GM23248 (cell line): ENCODE results near the gene HIPK2. TPM values are rescaled to one million over a fixed set of nuclear protein-coding genes. Genes with fewer than 3 reads are reported as not detected.

Experiments used
- DNase-seq: peaks from one replicate; pipeline ENCODE4 v3.0.0-alpha.2; 2015
- H2AFZ ChIP-seq: fragments of 200-600 bp; sonication (generic); 2 replicates; pipeline ENCODE4 v1.6.1; 2016; ENCODE audit warnings: antibody characterized with exemption
- H3F3A ChIP-seq: fragments of 200-600 bp; sonication (generic); 2 replicates; pipeline ENCODE4 v1.6.1; 2016; ENCODE audit warnings: mild to moderate bottlenecking, antibody characterized with exemption, mixed run types; ENCODE audit not compliant: insufficient read depth
- H3K27ac ChIP-seq: fragments of 200-600 bp; sonication (generic); 2 replicates; pipeline ENCODE4 v1.5.1; 2016; ENCODE audit warnings: mild to moderate bottlenecking
- H3K27me3 ChIP-seq: fragments of 200-600 bp; sonication (generic); replicated peaks from 2 replicates; pipeline ENCODE4 v1.6.1; 2016; ENCODE audit warnings: mild to moderate bottlenecking; ENCODE audit not compliant: insufficient read depth
- H3K36me3 ChIP-seq: fragments of 200-600 bp; sonication (generic); 2 replicates; pipeline ENCODE4 v1.6.1; 2016; ENCODE audit warnings: low read depth, mild to moderate bottlenecking
- H3K4me1 ChIP-seq: fragments of 200-600 bp; sonication (generic); 2 replicates; pipeline ENCODE4 v1.6.1; 2016; ENCODE audit warnings: mild to moderate bottlenecking; ENCODE audit not compliant: insufficient read depth
- H3K4me2 ChIP-seq: fragments of 200-600 bp; sonication (generic); one replicate; pipeline ENCODE4 v1.6.1; 2016; ENCODE audit warnings: mild to moderate bottlenecking; ENCODE audit not compliant: unreplicated experiment
- H3K4me3 ChIP-seq: fragments of 200-600 bp; sonication (generic); 2 replicates; pipeline ENCODE4 v1.5.1; 2016; ENCODE audit warnings: mild to moderate bottlenecking
- H3K79me2 ChIP-seq: fragments of 200-600 bp; sonication (generic); 2 replicates; pipeline ENCODE4 v1.6.1; 2016; ENCODE audit warnings: mild to moderate bottlenecking; ENCODE audit not compliant: insufficient read depth
- H3K9ac ChIP-seq: fragments of 200-600 bp; sonication (generic); 2 replicates; pipeline ENCODE4 v1.6.1; 2016; ENCODE audit warnings: mild to moderate bottlenecking
- H3K9me2 ChIP-seq: fragments of 200-600 bp; sonication (generic); 2 replicates; pipeline ENCODE4 v1.6.1; 2016; ENCODE audit warnings: mixed run types, mild to moderate bottlenecking, moderate library complexity; ENCODE audit not compliant: insufficient read depth
- H3K9me3 ChIP-seq: fragments of 200-600 bp; sonication (generic); one replicate; pipeline ENCODE4 v1.6.1; 2017; ENCODE audit warnings: low read depth
- H4K20me1 ChIP-seq: fragments of 200-600 bp; sonication (generic); 2 replicates; pipeline ENCODE4 v1.6.0; 2016; ENCODE audit not compliant: insufficient read depth
- EZH2 ChIP-seq: fragments of 200-600 bp; sonication (generic); IDR thresholded peaks from 2 replicates; pipeline ENCODE4 v1.6.1; 2018; ENCODE audit warnings: antibody characterized with exemption, mild to moderate bottlenecking; ENCODE audit not compliant: insufficient read depth, poor library complexity, severe bottlenecking
- EZH2phosphoT487 ChIP-seq: fragments of 200-600 bp; sonication (generic); IDR thresholded peaks from 2 replicates; pipeline ENCODE4 v1.6.1; 2018; ENCODE audit warnings: antibody characterized with exemption, moderate library complexity, mild to moderate bottlenecking, low read depth; ENCODE audit not compliant: insufficient read depth
- WGBS, 2 experiments: methylation state at CpG; one replicate each; pipeline ENCODE4 v1.1.6; 2015 to 2017; ENCODE audit warnings: low lambda C conversion rate in 2 of 2, low coverage in 1 of 2; ENCODE audit errors: missing lambda C conversion rate in 2 of 2; 5-methylcytosine and 5-hydroxymethylcytosine counted together
- in situ Hi-C: fragments of 300-500 bp; cut with MboI; formaldehyde crosslinking; loops from 2 replicates; pipeline ENCODE4 v1.15.0; 2020
- polyA plus RNA-seq: library from polyadenylated mRNA; unstranded; fragments of >200 nt; fragmentation: Nextera tagmentation; extraction: Ambion mirVana; gene quantifications from 2 replicates; pipeline ENCODE4 v1.2.1, GENCODE V29; 2016
- total RNA-seq: library from RNA; depleted of rRNA; stranded (reverse); fragments of >200 nt; shearing (Covaris generic); gene quantifications from 2 replicates; pipeline ENCODE4 v1.2.3, GENCODE V29; 2014

The HIPK2 gene
- total and polyA plus RNA-seq, 2 experiments from 2014 or later, result 4.7 to 7.9 TPM

DNA sequence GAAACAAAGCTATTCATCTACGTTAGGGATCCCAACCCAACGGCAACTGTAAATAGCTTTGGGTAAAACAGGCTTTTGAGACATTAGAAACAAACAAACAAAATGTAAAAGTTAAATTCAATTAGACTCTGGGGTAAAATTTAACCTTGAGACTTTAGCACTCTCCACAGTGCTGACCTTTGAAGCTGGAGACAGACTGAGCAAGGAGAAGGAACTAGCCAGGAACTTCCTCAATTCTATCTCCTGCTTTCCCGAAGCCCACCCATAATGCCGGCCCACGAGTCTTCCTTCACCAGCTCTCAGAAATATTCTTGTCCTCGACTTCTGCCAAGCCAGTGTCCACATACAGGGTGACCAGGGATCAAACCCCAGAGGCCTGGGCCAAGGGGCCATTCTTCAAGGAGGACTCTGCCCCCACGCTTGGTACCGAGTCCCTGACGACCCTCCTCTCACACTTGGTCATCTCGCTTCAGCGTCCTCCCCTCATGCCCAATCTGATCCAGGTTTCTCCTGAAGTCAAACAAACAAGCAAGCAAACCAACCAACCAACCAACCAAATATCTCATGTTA is 114.1 kb downstream of the HIPK2 start:
- H3K9me2 ChIP-seq, result no peaks in the 10 kb centered on the region
- no peak for DNase-seq
- H3K79me2 ChIP-seq, result peaks cover 95% of the 10 kb centered on the region
- H3K27ac ChIP-seq, result no peak overlapping the region
- H3K4me2 ChIP-seq, result no peak overlapping the region
- H3K9me3 ChIP-seq, result no peaks in the 10 kb centered on the region
- no peak overlapping the region for H3K9ac ChIP-seq
- TF ChIP-seq EZH2 (no peak), EZH2phosphoT487 (no peak)
- no peak overlapping the region for H2AFZ ChIP-seq
- in situ Hi-C loops, result no loop called here
- H3K4me3 ChIP-seq, result no peak overlapping the region
- H3K4me1 ChIP-seq, result peaks cover 5% of the 10 kb centered on the region; the same call in 1 of the 2 replicates
- no peaks in the 10 kb centered on the region for H4K20me1 ChIP-seq
- no peaks in the 10 kb centered on the region for H3F3A ChIP-seq
- no peaks in the 10 kb centered on the region for H3K36me3 ChIP-seq
- WGBS, 2 experiments, result 96% methylated on average over 11 of the region's 11 CpGs
- no peaks in the 10 kb centered on the region for H3K27me3 ChIP-seq

- H3K4me3 ChIP-seq, result no peak overlapping the region
- no peak for DNase-seq
- H3K4me1 ChIP-seq, result no peaks in the 10 kb centered on the region
- no peaks in the 10 kb centered on the region for H3F3A ChIP-seq
- H3K27me3 ChIP-seq, result no peaks in the 10 kb centered on the region
- no peak overlapping the region for H3K9ac ChIP-seq
- H3K9me2 ChIP-seq, result no peaks in the 10 kb centered on the region
- WGBS, 2 experiments, result 80 to 86% methylated on average over 3 of the region's 3 CpGs
- H3K9me3 ChIP-seq, result no peaks in the 10 kb centered on the region
- in situ Hi-C loops, result no loop called here
- peaks cover 92% of the 10 kb centered on the region for H3K79me2 ChIP-seq
- H2AFZ ChIP-seq, result no peak overlapping the region
- no peak overlapping the region for H3K27ac ChIP-seq
- H3K4me2 ChIP-seq, result no peak overlapping the region
- TF ChIP-seq EZH2phosphoT487, result no peak
- TF ChIP-seq EZH2, result no peak
- no peaks in the 10 kb centered on the region for H4K20me1 ChIP-seq
- H3K36me3 ChIP-seq, result no peaks in the 10 kb centered on the region
These were observed 115.9 kb downstream of the HIPK2 start for GRCh38 chr7:139661903-139662302.

DNA sequence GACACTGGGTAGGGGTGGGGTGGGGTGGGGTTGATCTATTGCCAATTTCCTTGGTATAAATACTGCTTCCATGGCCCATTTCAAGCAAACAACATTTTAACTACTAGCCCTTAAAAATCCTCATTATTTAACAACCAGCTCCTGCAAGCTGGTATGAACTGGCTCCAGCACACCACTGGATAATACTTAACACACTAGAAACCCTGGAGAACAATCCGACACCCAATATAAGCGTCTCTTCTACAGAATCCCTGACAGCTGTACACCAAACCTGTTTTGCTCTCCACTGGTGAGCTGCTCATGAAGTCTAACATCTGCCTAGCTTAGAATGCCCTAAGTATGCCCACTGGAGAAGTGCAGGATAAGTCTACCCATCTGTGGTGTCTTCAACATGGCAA is 116.8 kb downstream of the HIPK2 start:
- Histone ChIP-seq H4K20me1 (no peaks in the 10 kb centered on the region), H3K79me2 (peaks cover 92% of the 10 kb centered on the region)

GRCh38 chr7:139660317-139661042 is 117.3 kb downstream of the HIPK2 start:
- Histone ChIP-seq H3K9ac (no peak overlapping the region), H3F3A (no peaks in the 10 kb centered on the region), H3K4me1 (no peaks in the 10 kb centered on the region), H3K9me2 (no peaks in the 10 kb centered on the region), H4K20me1 (no peaks in the 10 kb centered on the region), H3K4me3 (no peak overlapping the region), H2AFZ (no peak overlapping the region), H3K4me2 (no peak overlapping the region), H3K27me3 (no peaks in the 10 kb centered on the region), H3K9me3 (no peaks in the 10 kb centered on the region), H3K27ac (no peak overlapping the region), H3K36me3 (no peaks in the 10 kb centered on the region), H3K79me2 (peaks cover 92% of the 10 kb centered on the region)
- no peak for TF ChIP-seq EZH2phosphoT487
- TF ChIP-seq EZH2, result no peak
- in situ Hi-C loops, result no loop called here
- WGBS, 2 experiments, result 91 to 94% methylated on average over 10 of the region's 10 CpGs
- DNase-seq, result no peak

More for the DNA sequence above, 116.8 kb downstream of the HIPK2 start:
- no peaks in the 10 kb centered on the region for H3K27me3 ChIP-seq
- H3K4me1 ChIP-seq, result no peaks in the 10 kb centered on the region
- in situ Hi-C loops, result no loop called here
- 100% methylated on average over 2 of the region's 2 CpGs for WGBS, 2 experiments
- no peak overlapping the region for H2AFZ ChIP-seq
- H3K9me2 ChIP-seq, result no peaks in the 10 kb centered on the region
- no peak overlapping the region for H3K4me3 ChIP-seq
- no peaks in the 10 kb centered on the region for H3K9me3 ChIP-seq
- H3K27ac ChIP-seq, result no peak overlapping the region
- H3K36me3 ChIP-seq, result no peaks in the 10 kb centered on the region
- TF ChIP-seq EZH2phosphoT487 (no peak), EZH2 (no peak)
- H3K4me2 ChIP-seq, result no peak overlapping the region
- no peak for DNase-seq
- no peak overlapping the region for H3K9ac ChIP-seq
- no peaks in the 10 kb centered on the region for H3F3A ChIP-seq

DNA sequence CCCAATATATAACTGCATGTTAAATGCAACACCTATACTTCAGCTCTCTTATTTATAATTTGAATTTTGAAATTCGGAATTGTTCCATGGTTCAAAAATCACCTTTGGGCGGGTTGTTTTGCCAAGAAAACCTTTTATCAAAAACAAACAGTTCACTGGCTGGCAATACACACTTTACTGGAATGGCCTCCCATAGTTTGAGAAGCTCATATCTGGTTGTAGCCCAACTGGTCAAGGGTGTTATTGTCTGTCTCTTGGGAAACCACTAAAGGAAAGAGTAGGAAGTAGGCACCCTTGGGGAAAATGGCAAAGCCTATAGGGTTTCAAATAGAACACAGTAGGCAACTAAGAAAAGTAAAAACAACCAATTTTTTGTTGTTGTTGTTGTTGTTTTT is 117.9 kb downstream of the HIPK2 start:
- Histone ChIP-seq H3K4me2 (no peak overlapping the region), H3K4me1 (no peaks in the 10 kb centered on the region), H3K27ac (no peak overlapping the region), H3F3A (no peaks in the 10 kb centered on the region), H4K20me1 (no peaks in the 10 kb centered on the region), H2AFZ (no peak overlapping the region), H3K9ac (no peak overlapping the region), H3K27me3 (no peaks in the 10 kb centered on the region), H3K4me3 (no peak overlapping the region), H3K79me2 (peaks cover 92% of the 10 kb centered on the region), H3K9me2 (no peaks in the 10 kb centered on the region), H3K36me3 (no peaks in the 10 kb centered on the region), H3K9me3 (no peaks in the 10 kb centered on the region)
- WGBS, 2 experiments, result 96 to 97% methylated on average over 2 of the region's 2 CpGs
- no peak for TF ChIP-seq EZH2
- TF ChIP-seq EZH2phosphoT487, result no peak
- no peak for DNase-seq
- in situ Hi-C loops, result no loop called here
